Neural crest cell (in vitro differentiated cells): Measurements from ENCODE around the gene ALOX15B. TPM values are rescaled to one million over a fixed set of nuclear protein-coding genes. Genes with fewer than 3 reads are reported as not detected.

ENCODE experiments used
- DNase-seq: peaks from one replicate; pipeline ENCODE4 v3.0.0; 2021; ENCODE audit warnings: low read depth, mixed read lengths, low spot score
- H3K27ac Mint-ChIP-seq: one replicate; pipeline ENCODE4 v1.8.0; 2021; ENCODE audit warnings: mild to moderate bottlenecking, mixed read lengths; ENCODE audit not compliant: unreplicated experiment
- H3K27me3 Mint-ChIP-seq: 2 replicates; pipeline ENCODE4 v1.8.0; 2021; ENCODE audit warnings: low read depth, mild to moderate bottlenecking, mixed read lengths
- H3K36me3 Mint-ChIP-seq: 2 replicates; pipeline ENCODE4 v1.8.0; 2021; ENCODE audit warnings: low read depth, mild to moderate bottlenecking, mixed read lengths
- H3K4me1 Mint-ChIP-seq: 2 replicates; pipeline ENCODE4 v1.8.0; 2021; ENCODE audit warnings: mixed read lengths
- H3K4me3 Mint-ChIP-seq: one replicate; pipeline ENCODE4 v1.8.0; 2021; ENCODE audit warnings: mild to moderate bottlenecking, mixed read lengths
- H3K9me3 Mint-ChIP-seq: 2 replicates; pipeline ENCODE4 v1.8.0; 2021; ENCODE audit warnings: mixed read lengths
- CTCF ChIP-seq: fragments of 200-600 bp; sonication (generic); conservative IDR thresholded peaks from 2 replicates; pipeline ENCODE4 v1.5.0; 2021; ENCODE audit warnings: antibody characterized with exemption, mild to moderate bottlenecking
- total RNA-seq: library from RNA; stranded (reverse); gene quantifications from 2 replicates; pipeline ENCODE4 v1.2.1, GENCODE V29; 2021

The ALOX15B gene
- total RNA-seq, 1 donor from 2014 or later, result not detected

DNA sequence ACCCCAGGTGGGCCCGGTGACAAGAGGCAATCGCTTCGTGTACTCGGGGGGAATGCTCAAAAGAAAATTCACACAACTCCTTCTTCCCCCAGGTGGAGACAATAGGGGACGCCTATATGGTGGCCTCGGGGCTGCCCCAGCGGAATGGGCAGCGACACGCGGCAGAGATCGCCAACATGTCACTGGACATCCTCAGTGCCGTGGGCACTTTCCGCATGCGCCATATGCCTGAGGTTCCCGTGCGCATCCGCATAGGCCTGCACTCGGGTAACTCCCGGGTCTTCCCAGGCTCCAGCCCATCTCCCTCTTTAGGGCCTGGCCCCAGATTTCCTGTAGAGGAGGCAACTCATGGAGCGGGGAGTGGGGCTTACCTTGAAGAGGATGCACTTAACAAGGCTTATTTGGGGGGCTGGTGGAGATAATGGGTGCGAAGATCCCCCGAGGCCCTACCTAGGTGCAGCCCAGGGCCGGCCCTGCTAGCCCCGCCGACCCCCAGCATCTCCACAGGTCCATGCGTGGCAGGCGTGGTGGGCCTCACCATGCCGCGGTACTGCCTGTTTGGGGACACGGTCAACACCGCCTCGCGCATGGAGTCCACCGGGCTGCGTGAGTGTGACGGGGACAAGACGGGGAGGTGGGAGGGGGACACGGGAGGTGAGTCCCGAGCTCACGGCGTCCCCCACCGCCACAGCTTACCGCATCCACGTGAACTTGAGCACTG, 23.5 kb upstream of the ALOX15B start:
- TF ChIP-seq CTCF, result no peak
- H3K27ac Mint-ChIP-seq, result no peak overlapping the region
- H3K4me1 Mint-ChIP-seq, result peaks cover 15% of the 10 kb centered on the region
- H3K9me3 Mint-ChIP-seq, result no peaks in the 10 kb centered on the region
- no peak overlapping the region for H3K4me3 Mint-ChIP-seq
- H3K36me3 Mint-ChIP-seq, result no peaks in the 10 kb centered on the region
- DNase-seq, result no peak
- H3K27me3 Mint-ChIP-seq, result peaks cover 36% of the 10 kb centered on the region

- Mint-ChIP-seq H3K27ac (no peak overlapping the region), H3K36me3 (no peaks in the 10 kb centered on the region), H3K4me3 (peak overlapping the region; percentile 88), H3K4me1 (peaks cover 15% of the 10 kb centered on the region), H3K9me3 (no peaks in the 10 kb centered on the region), H3K27me3 (peaks cover 36% of the 10 kb centered on the region)
- DNase-seq, result no peak
- TF ChIP-seq CTCF, result no peak
These were observed 22.8 kb upstream of the ALOX15B start for GRCh38 chr17:8015957-8016631.

- peaks cover 36% of the 10 kb centered on the region for H3K27me3 Mint-ChIP-seq
- peak; percentile 62 for DNase-seq
- peak; percentile 77 for TF ChIP-seq CTCF
- peak overlapping the region; percentile 88 for H3K4me3 Mint-ChIP-seq
- no peaks in the 10 kb centered on the region for H3K36me3 Mint-ChIP-seq
- no peaks in the 10 kb centered on the region for H3K9me3 Mint-ChIP-seq
- no peak overlapping the region for H3K27ac Mint-ChIP-seq
- peaks cover 15% of the 10 kb centered on the region for H3K4me1 Mint-ChIP-seq
These were observed 22.0 kb upstream of the ALOX15B start for GRCh38 chr17:8016632-8017424.

DNA sequence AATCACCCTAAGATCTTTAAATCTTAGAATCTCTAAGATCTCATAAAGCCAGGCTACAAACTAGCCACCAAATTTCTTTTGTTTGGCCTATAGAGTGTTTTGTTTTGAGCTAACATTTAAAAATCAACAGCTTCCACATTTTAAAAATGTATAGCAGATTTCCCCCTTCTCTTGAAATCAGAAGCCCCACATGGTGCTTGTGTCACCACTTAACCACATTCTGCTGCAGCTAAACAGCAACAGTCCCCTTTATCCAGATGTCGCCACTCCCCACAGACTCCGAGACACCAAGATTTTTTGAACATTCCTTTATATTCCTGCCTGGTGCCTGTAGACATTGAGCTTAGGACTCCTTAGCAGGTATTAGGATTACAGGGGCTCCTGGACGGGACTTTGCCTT, 20.4 kb upstream of the ALOX15B start:
- Mint-ChIP-seq H3K4me1 (peaks cover 10% of the 10 kb centered on the region), H3K27me3 (peaks cover 34% of the 10 kb centered on the region), H3K27ac (no peak overlapping the region), H3K4me3 (no peak overlapping the region), H3K36me3 (no peaks in the 10 kb centered on the region), H3K9me3 (no peaks in the 10 kb centered on the region)
- TF ChIP-seq CTCF, result no peak
- DNase-seq, result no peak

GRCh38 chr17:8019166-8019565, 19.7 kb upstream of the ALOX15B start:
- Mint-ChIP-seq H3K27ac (no peak overlapping the region), H3K4me3 (no peak overlapping the region), H3K27me3 (peaks cover 32% of the 10 kb centered on the region), H3K36me3 (no peaks in the 10 kb centered on the region), H3K4me1 (peaks cover 6% of the 10 kb centered on the region), H3K9me3 (no peaks in the 10 kb centered on the region)
- TF ChIP-seq CTCF, result no peak
- DNase-seq, result no peak
